Suprapubic skin (tissue), 4 donors: Measurements from ENCODE around the gene PDXDC1. TPM values are rescaled to one million over a fixed set of nuclear protein-coding genes. Genes with fewer than 3 reads are reported as not detected.
A peak's percentile ranks its signal among the peaks of the same experiment; 100 is the strongest.
"Not testable (repeated sequence)": the region's sequence is repeated elsewhere in the genome, so short reads cannot be mapped to it uniquely, and the experiment has no call there.

Source experiments
- DNase-seq, 2 donors: peaks; one replicate each; pipeline ENCODE4 v3.0.0-alpha.2; 2019; ENCODE audit warnings: low spot score in 2 of 2
- H3K27ac ChIP-seq: fragments of 200-600 bp; sonication (generic); one replicate; pipeline ENCODE4 v1.5.1; 2019
- H3K27me3 ChIP-seq: fragments of 200-600 bp; sonication (generic); one replicate; pipeline ENCODE4 v1.5.1; 2019
- H3K36me3 ChIP-seq: fragments of 200-600 bp; sonication (generic); one replicate; pipeline ENCODE4 v1.5.1; 2019
- H3K4me1 ChIP-seq: fragments of 200-600 bp; sonication (generic); one replicate; pipeline ENCODE4 v1.5.1; 2019
- H3K4me3 ChIP-seq: fragments of 200-600 bp; sonication (generic); one replicate; pipeline ENCODE4 v1.5.1; 2019; ENCODE audit warnings: mild to moderate bottlenecking
- H3K9me3 ChIP-seq: fragments of 200-600 bp; sonication (generic); one replicate; pipeline ENCODE4 v1.5.1; 2019
- CTCF ChIP-seq, 2 donors: fragments of 200-600 bp in 1 of 2; fragments of 450-650 bp in 1 of 2; sonication (generic) in 1 of 2; IDR thresholded peaks; one replicate each; pipeline ENCODE4 v1.5.1; 2016 to 2019; ENCODE audit warnings: antibody characterized with exemption in 2 of 2, mild to moderate bottlenecking in 1 of 2, moderate library complexity in 1 of 2
- EP300 ChIP-seq: sonication (generic); formaldehyde crosslinking; IDR thresholded peaks from one replicate; pipeline ENCODE4 v1.6.1; 2017; ENCODE audit warnings: antibody characterized with exemption
- POLR2A ChIP-seq, 2 donors: fragments of 450-650 bp; IDR thresholded peaks; one replicate each; pipeline ENCODE4 v1.6.1; 2017; ENCODE audit warnings: antibody characterized with exemption in 2 of 2, mild to moderate bottlenecking in 2 of 2, moderate library complexity in 2 of 2
- POLR2AphosphoS5 ChIP-seq, 3 donors: sonication (generic); formaldehyde crosslinking; IDR thresholded peaks; one replicate each; pipeline ENCODE4 v1.6.1; 2017; ENCODE audit warnings: antibody characterized with exemption in 3 of 3
- WGBS: methylation state at CpG from one replicate; pipeline ENCODE4 v1.1.5; 2018; 5-methylcytosine and 5-hydroxymethylcytosine counted together
- total RNA-seq, 4 donors: library from RNA; depleted of rRNA; stranded (reverse); fragments of >200 nt; gene quantifications; one replicate each; pipeline ENCODE4 v1.1.0, GENCODE V29; 2016

Gene PDXDC1
- total RNA-seq, 4 donors from 2014 or later = 37.8 to 81.0 (median 62.4) TPM

GRCh38 chr16:15028801-15029698 lies 54.2 kb downstream of the PDXDC1 start:
- not testable (repeated sequence) for H3K9me3 ChIP-seq, H3K27me3 ChIP-seq, H3K4me3 ChIP-seq
- DNase-seq = peak in 1 of 2 donors; percentile 59
- peaks cover 19% of the 10 kb centered on the region for H3K4me1 ChIP-seq
- peaks cover 74% of the 10 kb centered on the region for H3K36me3 ChIP-seq
- peak overlapping the region; percentile 31 for H3K27ac ChIP-seq
- WGBS = 92% methylated on average over 20 of the region's 27 CpGs

GRCh38 chr16:15029749-15030148 lies 54.9 kb downstream of the PDXDC1 start:
- not testable (repeated sequence) for H3K27me3 ChIP-seq, H3K9me3 ChIP-seq, H3K4me3 ChIP-seq
- Histone ChIP-seq H3K36me3 (peaks cover 75% of the 10 kb centered on the region), H3K27ac (peak overlapping the region; percentile 31), H3K4me1 (peaks cover 22% of the 10 kb centered on the region)
- DNase-seq = peak in 1 of 2 donors; percentile 35
- WGBS = 75% methylated on average over 2 of the region's 6 CpGs

- 100% methylated on average over 2 of the region's 2 CpGs for WGBS
- no peak overlapping the region for H3K27ac ChIP-seq
- no peak overlapping the region for H3K4me3 ChIP-seq
- H3K27me3 ChIP-seq = no peaks in the 10 kb centered on the region
- TF ChIP-seq EP300 = no peak
- no peak for TF ChIP-seq POLR2A (IDR thresholded peaks at IDR 0.05)
- no peak for TF ChIP-seq POLR2AphosphoS5 (IDR thresholded peaks at IDR 0.05)
- TF ChIP-seq CTCF (IDR thresholded peaks at IDR 0.05) = no peak
- peaks cover 24% of the 10 kb centered on the region for H3K4me1 ChIP-seq
- DNase-seq = no peak
- peaks cover 86% of the 10 kb centered on the region for H3K36me3 ChIP-seq
- H3K9me3 ChIP-seq = no peaks in the 10 kb centered on the region
These were observed 56.4 kb downstream of the PDXDC1 start for GRCh38 chr16:15031179-15031578.

- TF ChIP-seq POLR2A (IDR thresholded peaks at IDR 0.05) = no peak
- no peak for TF ChIP-seq CTCF (IDR thresholded peaks at IDR 0.05)
- no peak for TF ChIP-seq EP300
- no peak for TF ChIP-seq POLR2AphosphoS5 (IDR thresholded peaks at IDR 0.05)
- Histone ChIP-seq H3K36me3 (peaks cover 90% of the 10 kb centered on the region), H3K4me1 (peaks cover 24% of the 10 kb centered on the region), H3K4me3 (no peak overlapping the region), H3K9me3 (no peaks in the 10 kb centered on the region), H3K27me3 (no peaks in the 10 kb centered on the region), H3K27ac (no peak overlapping the region)
- 81% methylated on average over 8 of the region's 8 CpGs for WGBS
- DNase-seq = peak in 1 of 2 donors; percentile 25
These were observed 56.8 kb downstream of the PDXDC1 start for GRCh38 chr16:15031586-15031985.

- TF ChIP-seq EP300 = no peak
- no peak for TF ChIP-seq POLR2A (IDR thresholded peaks at IDR 0.05)
- no peak for TF ChIP-seq POLR2AphosphoS5 (IDR thresholded peaks at IDR 0.05)
- TF ChIP-seq CTCF (IDR thresholded peaks at IDR 0.05) = no peak
- Histone ChIP-seq H3K4me1 (peaks cover 20% of the 10 kb centered on the region), H3K27me3 (no peaks in the 10 kb centered on the region), H3K27ac (no peak overlapping the region), H3K36me3 (peaks cover 94% of the 10 kb centered on the region), H3K4me3 (no peak overlapping the region), H3K9me3 (no peaks in the 10 kb centered on the region)
- WGBS = 85% methylated on average over 10 of the region's 13 CpGs
- DNase-seq = peak in 1 of 2 donors; percentile 46
These were observed 57.9 kb downstream of the PDXDC1 start for GRCh38 chr16:15032547-15033308.

DNA sequence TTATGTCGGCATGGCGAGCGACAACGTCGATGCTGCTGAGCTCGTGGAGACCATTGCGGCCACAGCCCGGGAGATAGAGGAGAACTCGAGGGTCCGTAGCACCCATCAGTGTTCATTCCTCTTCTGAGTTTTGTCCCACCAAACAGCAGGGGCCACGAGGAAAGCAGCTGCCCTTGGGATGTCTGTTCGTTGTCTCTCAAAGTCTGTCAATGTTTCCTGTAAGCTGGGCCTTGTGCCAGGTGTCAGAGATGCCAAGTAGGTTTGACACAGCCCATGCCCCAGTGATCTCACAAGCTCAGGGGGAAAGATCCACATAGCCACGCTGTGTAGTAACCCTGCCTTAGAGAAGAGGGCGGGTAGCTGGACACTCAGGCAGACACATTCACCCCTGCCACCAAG lies 58.5 kb downstream of the PDXDC1 start:
- no peak overlapping the region for H3K27ac ChIP-seq
- peak in 1 of 2 donors; percentile 56 for DNase-seq
- WGBS = 81% methylated on average over 14 of the region's 14 CpGs

More for the DNA sequence above, 58.5 kb downstream of the PDXDC1 start:
- Histone ChIP-seq H3K36me3 (peaks cover 94% of the 10 kb centered on the region), H3K27me3 (no peaks in the 10 kb centered on the region), H3K9me3 (no peaks in the 10 kb centered on the region), H3K4me3 (no peak overlapping the region), H3K4me1 (peaks cover 17% of the 10 kb centered on the region)
- TF ChIP-seq CTCF (IDR thresholded peaks at IDR 0.05) (no peak), POLR2A (IDR thresholded peaks at IDR 0.05) (no peak), POLR2AphosphoS5 (IDR thresholded peaks at IDR 0.05) (no peak)
